LNCAP (cell line): ENCODE data around the gene TMEM74B.

Experiments used
- TF ChIP-seq, protein P1 (sequence below): fragments of 450-650 bp; IDR thresholded peaks from 2 replicates; pipeline ENCODE4 v1.5.1; 2017; ENCODE audit warnings: mild to moderate bottlenecking

The TMEM74B gene

DNA sequence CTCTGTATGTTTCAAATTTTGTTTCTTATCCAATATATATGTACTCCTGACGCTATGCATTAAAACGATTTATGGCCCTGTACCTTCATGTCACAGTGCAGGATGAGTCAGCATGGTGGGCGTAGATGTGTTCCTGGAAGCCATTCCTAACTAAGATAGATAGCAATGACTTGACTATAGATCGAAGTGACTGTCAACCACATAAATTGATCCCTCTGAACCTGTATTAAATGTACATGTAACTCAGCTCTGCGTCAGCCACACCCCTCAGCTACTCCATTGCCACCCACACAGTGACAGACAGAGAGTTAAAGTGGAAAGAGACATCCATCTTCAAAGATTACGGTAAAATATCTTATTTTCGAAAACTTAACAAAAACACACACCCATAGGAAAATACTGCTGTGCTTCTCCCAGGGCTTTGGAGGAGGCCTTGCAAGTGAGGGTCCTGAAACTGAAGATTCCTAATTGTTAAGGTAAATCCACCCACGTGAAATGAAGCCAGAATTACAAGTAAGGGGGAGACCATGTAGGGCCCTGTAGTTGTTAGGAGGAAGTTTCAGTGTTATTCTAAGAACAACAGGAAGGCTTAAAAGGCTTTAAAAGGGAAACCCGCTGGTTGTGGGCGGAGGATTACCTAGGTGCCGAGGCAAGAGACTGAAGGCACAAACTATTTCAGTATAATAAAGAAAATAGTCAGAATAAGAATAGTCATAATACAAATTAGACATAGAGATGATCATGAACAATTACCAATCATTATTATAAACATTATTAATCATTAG lies 30.8 kb upstream of the TMEM74B start:
- TF ChIP-seq, protein P1, sequence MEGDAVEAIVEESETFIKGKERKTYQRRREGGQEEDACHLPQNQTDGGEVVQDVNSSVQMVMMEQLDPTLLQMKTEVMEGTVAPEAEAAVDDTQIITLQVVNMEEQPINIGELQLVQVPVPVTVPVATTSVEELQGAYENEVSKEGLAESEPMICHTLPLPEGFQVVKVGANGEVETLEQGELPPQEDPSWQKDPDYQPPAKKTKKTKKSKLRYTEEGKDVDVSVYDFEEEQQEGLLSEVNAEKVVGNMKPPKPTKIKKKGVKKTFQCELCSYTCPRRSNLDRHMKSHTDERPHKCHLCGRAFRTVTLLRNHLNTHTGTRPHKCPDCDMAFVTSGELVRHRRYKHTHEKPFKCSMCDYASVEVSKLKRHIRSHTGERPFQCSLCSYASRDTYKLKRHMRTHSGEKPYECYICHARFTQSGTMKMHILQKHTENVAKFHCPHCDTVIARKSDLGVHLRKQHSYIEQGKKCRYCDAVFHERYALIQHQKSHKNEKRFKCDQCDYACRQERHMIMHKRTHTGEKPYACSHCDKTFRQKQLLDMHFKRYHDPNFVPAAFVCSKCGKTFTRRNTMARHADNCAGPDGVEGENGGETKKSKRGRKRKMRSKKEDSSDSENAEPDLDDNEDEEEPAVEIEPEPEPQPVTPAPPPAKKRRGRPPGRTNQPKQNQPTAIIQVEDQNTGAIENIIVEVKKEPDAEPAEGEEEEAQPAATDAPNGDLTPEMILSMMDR = no peak

DNA sequence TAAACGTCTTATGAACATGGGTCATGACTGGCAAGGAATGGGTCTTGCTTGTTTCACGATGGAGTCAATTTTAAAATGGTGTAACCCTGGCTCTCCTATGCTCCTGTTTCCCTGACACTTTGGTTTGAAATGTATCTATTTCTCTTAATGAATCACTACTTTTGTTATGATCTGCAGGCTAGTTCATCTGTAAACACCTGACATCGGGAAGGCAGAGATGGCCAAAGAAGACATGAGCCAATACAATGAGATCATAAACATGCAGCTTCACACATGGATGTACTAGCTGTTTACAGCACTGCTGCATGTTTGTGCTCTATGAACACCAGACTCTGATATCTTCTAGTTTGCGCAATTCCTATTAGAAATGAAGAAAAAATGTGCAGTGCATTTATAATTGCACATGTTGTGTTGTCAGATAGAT lies 30.1 kb upstream of the TMEM74B start:
- TF ChIP-seq, protein P1 = no peak

DNA sequence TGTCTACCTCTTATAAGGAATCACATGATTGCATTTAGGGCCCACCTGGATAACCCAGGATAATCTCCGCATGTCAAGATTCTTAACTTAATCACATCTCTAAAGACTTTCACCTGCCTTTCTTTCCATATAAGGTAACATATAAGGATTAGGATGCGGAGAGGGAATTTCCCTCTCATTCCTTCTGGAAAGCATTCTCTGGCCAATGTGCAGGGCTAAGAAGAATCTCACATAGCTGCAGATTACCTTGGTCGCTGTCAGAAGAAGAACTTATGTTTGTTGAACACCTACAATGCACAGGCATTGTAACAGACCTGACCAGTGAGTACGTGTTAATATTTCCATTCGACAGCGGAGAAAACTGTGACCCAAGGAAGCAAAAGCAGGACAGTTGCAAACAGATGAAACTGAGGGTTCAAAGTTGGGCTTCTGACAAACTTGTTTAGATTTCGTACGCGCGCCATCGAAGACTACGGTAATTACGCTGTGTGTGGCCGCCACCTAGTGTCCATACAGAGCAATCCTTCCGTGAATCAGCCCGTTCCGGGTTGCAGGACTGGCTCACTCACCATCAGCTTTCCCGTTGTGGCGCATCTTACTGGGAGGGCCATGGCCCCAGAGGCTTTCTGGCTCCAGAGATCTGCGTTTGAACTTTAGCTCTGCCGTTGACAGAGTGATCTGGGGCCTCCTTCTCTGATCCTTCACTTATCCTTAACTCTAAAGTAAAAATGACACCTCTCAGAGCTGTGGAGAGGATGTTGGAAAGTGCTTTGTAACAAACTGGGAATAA lies 28.0 kb upstream of the TMEM74B start:
- TF ChIP-seq, protein P1 = peak; percentile 82

- TF ChIP-seq, protein P1 = no peak
These were observed 27.2 kb upstream of the TMEM74B start for GRCh38 chr20:1212023-1212422.

DNA sequence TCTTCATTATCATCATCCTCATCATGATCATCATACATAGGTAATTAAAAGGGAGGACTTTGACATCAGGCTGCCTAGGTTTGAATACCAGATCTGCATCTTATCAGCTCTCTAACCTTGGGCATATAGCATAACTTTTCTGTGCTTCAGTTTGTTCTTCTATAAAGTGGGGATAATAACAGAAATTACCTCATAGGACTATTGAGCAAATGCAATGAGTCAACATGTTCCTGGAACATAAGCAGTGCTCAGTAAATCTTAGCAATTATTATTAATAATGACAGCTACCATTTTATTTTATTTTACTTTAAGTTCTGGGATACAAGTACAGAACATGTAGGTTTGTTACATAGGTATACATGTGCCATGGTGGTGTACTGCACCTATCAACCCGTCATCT lies 25.7 kb upstream of the TMEM74B start:
- TF ChIP-seq, protein P1 = no peak

DNA sequence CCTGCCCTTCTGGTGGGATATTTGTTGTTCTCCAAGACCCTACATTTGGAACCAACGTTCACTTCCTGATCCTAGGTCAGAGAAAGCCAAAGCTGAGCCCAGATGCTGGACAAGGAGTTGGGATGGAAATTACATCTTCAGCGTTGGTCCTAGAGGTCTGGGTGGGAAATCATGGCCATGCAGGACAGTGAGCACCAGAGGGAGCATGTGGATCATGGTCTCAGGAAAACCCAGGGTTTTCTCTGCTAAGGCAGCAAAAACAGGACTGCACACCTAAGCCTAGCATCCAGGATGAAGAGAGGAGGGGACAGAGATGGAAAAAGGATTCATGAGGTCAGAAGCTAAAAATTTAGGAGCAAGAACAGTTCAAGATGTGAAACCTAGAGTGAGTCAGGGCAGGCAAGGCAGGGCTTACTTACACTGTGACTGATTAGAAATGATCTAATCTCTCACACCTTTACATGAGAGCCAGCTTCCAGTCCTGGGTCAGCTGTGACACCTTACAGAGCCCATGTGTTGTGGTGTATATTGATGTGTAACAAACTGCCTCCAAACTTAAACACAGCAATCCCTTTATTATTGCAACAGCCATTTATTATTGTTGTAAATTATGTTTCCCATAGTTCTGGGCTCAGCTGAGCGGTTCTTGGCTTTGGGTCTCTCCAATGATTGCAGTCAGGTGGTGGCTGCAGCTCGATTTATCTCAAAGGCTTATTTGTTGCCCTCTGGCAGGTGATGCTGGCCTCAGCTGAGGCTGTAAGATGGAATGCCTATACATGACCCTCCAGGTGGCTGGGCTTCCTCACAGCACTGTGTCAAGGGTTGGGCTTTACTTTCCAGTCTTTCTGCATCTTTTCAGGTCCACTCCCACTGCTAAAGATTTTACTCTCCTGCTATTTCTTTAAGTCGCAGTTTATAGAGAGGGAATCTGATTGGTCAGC lies 24.9 kb upstream of the TMEM74B start:
- TF ChIP-seq, protein P1 = 0 out of 2 replicates have a peak, but pooled peaks have one; percentile 23

GRCh38 chr20:1207293-1207878 lies 22.6 kb upstream of the TMEM74B start:
- TF ChIP-seq, protein P1 = no peak
